Testis (tissue), 3 donors: Measurements from ENCODE around the gene SH2D4B. TPM values are rescaled to one million over a fixed set of nuclear protein-coding genes. Genes with fewer than 3 reads are reported as not detected.

ENCODE experiments used
- DNase-seq: peaks from one replicate; pipeline ENCODE4 v3.0.0-alpha.2; 2019
- H3K27ac ChIP-seq, 2 donors: fragments of 200-600 bp; sonication (generic); one replicate each; pipeline ENCODE4 v1.5.1; 2019
- H3K27me3 ChIP-seq: fragments of 200-600 bp; sonication (generic); one replicate; pipeline ENCODE4 v1.5.1; 2019
- H3K36me3 ChIP-seq: fragments of 200-600 bp; sonication (generic); one replicate; pipeline ENCODE4 v1.5.1; 2017; ENCODE audit warnings: low read depth; ENCODE audit errors: missing control alignments
- H3K4me1 ChIP-seq: fragments of 200-600 bp; sonication (generic); one replicate; pipeline ENCODE4 v1.5.1; 2019
- H3K4me3 ChIP-seq, 2 donors: fragments of 200-600 bp; sonication (generic); one replicate each; pipeline ENCODE4 v1.5.1; 2017 to 2019
- H3K9me3 ChIP-seq: fragments of 200-600 bp; sonication (generic); one replicate; pipeline ENCODE4 v1.5.1; 2017
- CTCF ChIP-seq, 3 experiments: fragments of 450-650 bp in 2 of 3; fragments of 200-600 bp in 1 of 3; sonication (generic) in 1 of 3; IDR thresholded peaks; one replicate each; pipeline ENCODE4 v1.5.1; 2016 to 2019; ENCODE audit warnings: antibody characterized with exemption in 3 of 3, mild to moderate bottlenecking in 2 of 3, moderate library complexity in 1 of 3
- POLR2A ChIP-seq: fragments of 450-650 bp; IDR thresholded peaks from one replicate; pipeline ENCODE4 v1.6.1; 2017; ENCODE audit warnings: antibody characterized with exemption, mild to moderate bottlenecking, moderate library complexity
- WGBS, 2 donors: methylation state at CpG; one replicate each; pipeline ENCODE4 v1.1.5; 2018; 5-methylcytosine and 5-hydroxymethylcytosine counted together
- intact Hi-C: fragments of 100-400 bp; cut with DNase I; formaldehyde crosslinking; loops from one replicate; pipeline ENCODE4 v1.15.1; 2023; ENCODE audit warnings: low total_unique reads
- polyA plus RNA-seq: library from polyadenylated mRNA; stranded (reverse); fragments of 350-450 nt; fragmentation: Illumina TruSeq; extraction: RNeasy Lipid Tissue Mini Kit (QIAGEN cat#74804); gene quantifications from one replicate; pipeline ENCODE4 v1.2.3, GENCODE V29; 2014; ENCODE audit warnings: low read depth, low replicate concordance; ENCODE audit not compliant: insufficient read depth
- total RNA-seq, 2 donors: library from RNA; depleted of rRNA; stranded (reverse); fragments of >200 nt; gene quantifications; one replicate each; pipeline ENCODE4 v1.2.3, GENCODE V29; 2016

SH2D4B gene
- total and polyA plus RNA-seq, 3 donors from 2014 or later = 0.22 to 1.1 (median 0.55) TPM

- no peaks in the 10 kb centered on the region for H3K36me3 ChIP-seq
- peaks cover 5% of the 10 kb centered on the region for H3K4me1 ChIP-seq
- no peak overlapping the region for H3K27ac ChIP-seq
- no peaks in the 10 kb centered on the region for H3K27me3 ChIP-seq
- DNase-seq = no peak
- WGBS, 2 donors = 67 to 81% methylated on average over 2 of the region's 2 CpGs
- intact Hi-C loops = no loop called here
- TF ChIP-seq CTCF (IDR thresholded peaks at IDR 0.05) (no peak), POLR2A (no peak)
- no peaks in the 10 kb centered on the region for H3K9me3 ChIP-seq
- H3K4me3 ChIP-seq = no peak overlapping the region
Observed at GRCh38 chr10:80526218-80526617, 11.5 kb upstream of the SH2D4B start.

DNA sequence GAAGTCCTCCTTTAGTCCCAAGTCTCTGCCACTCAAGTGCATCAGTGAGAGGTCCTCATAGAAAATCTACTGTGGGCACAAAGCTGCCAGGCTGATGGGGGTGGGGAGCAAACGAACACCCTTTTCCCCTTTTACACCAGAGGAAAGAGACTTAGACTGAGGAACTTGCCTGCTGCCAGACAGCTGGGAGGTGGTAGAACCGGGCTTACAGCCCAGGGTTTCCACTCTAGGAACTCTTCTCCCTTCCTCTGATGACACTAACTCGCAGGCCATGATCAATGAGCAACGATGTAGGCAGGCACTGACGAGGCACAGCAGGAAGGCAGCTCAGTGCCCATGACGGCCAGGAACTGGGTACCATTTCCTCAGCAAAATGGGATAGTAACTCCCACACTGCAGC lies 11.0 kb upstream of the SH2D4B start:
- Histone ChIP-seq H3K9me3 (no peaks in the 10 kb centered on the region), H3K27ac (no peak overlapping the region), H3K36me3 (no peaks in the 10 kb centered on the region), H3K4me3 (no peak overlapping the region), H3K27me3 (no peaks in the 10 kb centered on the region), H3K4me1 (peaks cover 5% of the 10 kb centered on the region)
- no peak for TF ChIP-seq POLR2A
- no peak for TF ChIP-seq CTCF (IDR thresholded peaks at IDR 0.05)
- no peak for DNase-seq
- WGBS, 2 donors = 79 to 84% methylated on average over 5 to 6 of the region's 6 CpGs
- intact Hi-C loops = no loop called here

GRCh38 chr10:80528185-80528700 lies 9.5 kb upstream of the SH2D4B start:
- Histone ChIP-seq H3K4me1 (peaks cover 5% of the 10 kb centered on the region), H3K4me3 (no peak overlapping the region), H3K36me3 (no peaks in the 10 kb centered on the region), H3K27me3 (no peaks in the 10 kb centered on the region), H3K9me3 (no peaks in the 10 kb centered on the region), H3K27ac (no peak overlapping the region)
- no peak for DNase-seq
- 93% methylated on average over 2 of the region's 2 CpGs; no CpG with 5 or more reads in 1 of the 2 donors for WGBS, 2 donors
- intact Hi-C loops = no loop called here
- TF ChIP-seq POLR2A (no peak), CTCF (IDR thresholded peaks at IDR 0.05) (no peak)

DNA sequence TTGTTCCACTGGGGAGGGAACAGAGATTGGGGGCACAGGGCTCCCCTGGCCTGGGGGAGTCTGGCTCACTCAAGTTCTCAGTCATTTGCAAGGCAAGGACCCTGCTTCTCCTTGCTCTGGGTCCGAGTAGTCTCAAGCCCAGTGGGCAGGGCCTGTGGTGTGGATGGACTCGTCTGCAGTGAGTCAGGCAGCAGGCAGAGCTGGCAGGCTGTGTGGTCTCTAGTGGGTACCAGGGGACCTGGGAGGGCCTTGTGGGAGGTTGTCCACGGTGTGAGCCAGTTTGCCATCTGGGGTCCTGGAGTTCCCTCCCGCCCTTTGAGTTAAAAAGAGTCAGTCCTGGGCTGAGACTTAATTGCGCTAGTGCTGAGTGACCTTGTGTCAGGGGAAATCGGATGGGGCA lies 8.8 kb upstream of the SH2D4B start:
- Histone ChIP-seq H3K36me3 (no peaks in the 10 kb centered on the region), H3K4me1 (peaks cover 2% of the 10 kb centered on the region), H3K4me3 (no peak overlapping the region), H3K27me3 (no peaks in the 10 kb centered on the region), H3K27ac (no peak overlapping the region), H3K9me3 (no peaks in the 10 kb centered on the region)
- no peak for DNase-seq
- 74 to 79% methylated on average over 6 of the region's 6 CpGs for WGBS, 2 donors
- no peak for TF ChIP-seq CTCF (IDR thresholded peaks at IDR 0.05)
- no peak for TF ChIP-seq POLR2A
- intact Hi-C loops = no loop called here

DNA sequence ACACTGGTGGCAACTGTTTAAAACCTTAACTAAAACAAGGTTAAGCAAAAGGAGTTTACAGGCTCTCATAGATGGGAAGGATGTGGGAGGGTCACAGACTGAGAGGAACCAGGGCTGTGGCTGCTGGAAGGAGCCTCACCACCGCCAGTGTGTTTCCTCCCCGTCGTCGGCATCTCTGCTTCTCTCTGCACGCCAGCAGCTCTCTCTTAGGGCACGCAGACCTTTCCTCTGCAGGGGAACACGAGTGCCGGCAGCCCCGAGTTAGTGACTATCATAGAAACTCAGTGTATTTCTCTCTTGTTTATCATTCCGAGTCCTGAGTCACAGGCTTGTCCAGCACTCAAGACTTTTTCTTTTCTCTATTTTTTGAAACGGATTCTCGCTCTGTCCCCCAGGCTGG lies 8.1 kb upstream of the SH2D4B start:
- no peaks in the 10 kb centered on the region for H3K27me3 ChIP-seq
- WGBS, 2 donors = 63 to 81% methylated on average over 12 of the region's 12 CpGs
- DNase-seq = no peak
- intact Hi-C loops = no loop called here
- H3K27ac ChIP-seq = no peak overlapping the region
- no peak for TF ChIP-seq POLR2A
- no peak overlapping the region for H3K4me3 ChIP-seq
- no peaks in the 10 kb centered on the region for H3K36me3 ChIP-seq
- H3K9me3 ChIP-seq = no peaks in the 10 kb centered on the region
- no peaks in the 10 kb centered on the region for H3K4me1 ChIP-seq
